ENCODE data around the gene YEATS2.

DNA sequence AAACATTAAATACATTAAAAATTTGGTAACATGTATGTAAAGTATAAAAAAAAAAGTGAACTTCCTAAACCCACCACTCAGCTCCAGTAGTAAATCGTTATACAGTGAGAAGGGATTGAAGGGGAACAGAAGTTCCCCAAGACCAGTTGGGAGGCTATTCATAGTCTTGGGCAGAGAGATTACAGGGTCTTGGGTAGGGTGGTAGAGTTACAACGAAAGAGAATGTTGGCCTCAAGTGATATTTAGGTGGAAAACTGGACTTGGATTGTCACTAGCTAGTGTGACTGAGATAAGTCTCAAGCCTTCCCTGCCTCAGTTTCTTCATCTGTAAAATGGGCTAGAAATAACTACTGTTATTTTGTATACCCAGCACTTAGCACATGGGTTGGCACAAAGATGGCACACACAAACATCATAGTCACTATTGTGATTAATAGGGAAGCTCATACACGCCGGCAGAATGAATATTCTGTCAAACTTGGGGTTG lies 431 bp upstream of the YEATS2 start:
- TF ChIP-seq EZH2 (IDR thresholded peaks at IDR 0.05; ENCODE audit: borderline replicate concordance, low read length) (no peak), CTCF (conservative IDR thresholded peaks at IDR 0.05 in 1 of 2, IDR thresholded peaks at IDR 0.05 in 1 of 2; ENCODE audit: extremely low read depth in 1 of 2, insufficient read depth in 1 of 2, low read depth in 1 of 2, low read length in 2 of 2) (no peak)

Measured in mammary epithelial cell (primary cell).